GM23338 (cell line): ENCODE measurements around the gene PCBP4. TPM values are rescaled to one million over a fixed set of nuclear protein-coding genes. Genes with fewer than 3 reads are reported as not detected.

Experiments
- ATAC-seq: fragments of 200-7000 bp; cut with Tn5 transposase; 3 replicates; pipeline ENCODE4 v1.9.1; 2020
- DNase-seq: peaks from one replicate; pipeline ENCODE4 v3.0.0-alpha.2; 2015; ENCODE audit warnings: low spot score
- H2AFZ ChIP-seq: fragments of 200-600 bp; sonication (generic); 2 replicates; pipeline ENCODE4 v1.8.0; 2016; ENCODE audit warnings: antibody characterized with exemption, mild to moderate bottlenecking, moderate library complexity
- H3F3A ChIP-seq: fragments of 200-600 bp; sonication (generic); replicated peaks from 2 replicates; pipeline ENCODE4 v1.8.0; 2017; ENCODE audit warnings: antibody characterized with exemption, mixed run types, low read depth
- H3K27ac ChIP-seq: fragments of 200-600 bp; sonication (generic); 2 replicates; pipeline ENCODE4 v1.6.1; 2016; ENCODE audit warnings: low read depth
- H3K27me3 ChIP-seq: fragments of 200-600 bp; sonication (generic); 2 replicates; pipeline ENCODE4 v1.8.0; 2016; ENCODE audit warnings: mild to moderate bottlenecking, mixed run types, moderate library complexity; ENCODE audit not compliant: insufficient read depth
- H3K36me3 ChIP-seq: fragments of 200-600 bp; sonication (generic); 2 replicates; pipeline ENCODE4 v1.8.0; 2016; ENCODE audit warnings: mild to moderate bottlenecking; ENCODE audit not compliant: insufficient read depth
- H3K4me1 ChIP-seq: fragments of 200-600 bp; sonication (generic); 2 replicates; pipeline ENCODE4 v1.8.0; 2016; ENCODE audit warnings: mild to moderate bottlenecking, moderate library complexity; ENCODE audit not compliant: insufficient read depth
- H3K4me2 ChIP-seq: fragments of 200-600 bp; sonication (generic); 2 replicates; pipeline ENCODE4 v1.7.1; 2017; ENCODE audit warnings: mixed run types
- H3K4me3 ChIP-seq: fragments of 200-600 bp; sonication (generic); 2 replicates; pipeline ENCODE4 v1.6.1; 2016; ENCODE audit warnings: mixed run types
- H3K79me2 ChIP-seq: fragments of 200-600 bp; sonication (generic); replicated peaks from 2 replicates; pipeline ENCODE4 v1.8.0; 2017; ENCODE audit warnings: mild to moderate bottlenecking; ENCODE audit not compliant: insufficient read depth
- H3K9me2 ChIP-seq: fragments of 200-600 bp; sonication (generic); 2 replicates; pipeline ENCODE4 v1.8.0; 2017; ENCODE audit not compliant: insufficient read depth
- H4K20me1 ChIP-seq: fragments of 200-600 bp; sonication (generic); replicated peaks from 2 replicates; pipeline ENCODE4 v1.8.0; 2017; ENCODE audit warnings: mild to moderate bottlenecking; ENCODE audit not compliant: insufficient read depth
- H3K27ac Mint-ChIP-seq: 2 replicates; pipeline ENCODE4 v1.8.0; 2020; ENCODE audit warnings: inconsistent platforms, mild to moderate bottlenecking, moderate library complexity, mixed read lengths
- H3K27me3 Mint-ChIP-seq: 3 replicates; pipeline ENCODE4 v1.8.0; 2022; ENCODE audit warnings: low read depth, mild to moderate bottlenecking, moderate library complexity, mixed read lengths, inconsistent platforms; ENCODE audit not compliant: insufficient read depth, poor library complexity
- H3K36me3 Mint-ChIP-seq: 3 replicates; pipeline ENCODE4 v1.8.0; 2021; ENCODE audit warnings: low read depth, mild to moderate bottlenecking, inconsistent platforms, moderate library complexity, mixed read lengths
- H3K4me1 Mint-ChIP-seq: 3 replicates; pipeline ENCODE4 v1.8.0; 2020; ENCODE audit warnings: mild to moderate bottlenecking, inconsistent platforms, mixed read lengths
- H3K4me3 Mint-ChIP-seq: 3 replicates; pipeline ENCODE4 v1.8.0; 2021; ENCODE audit warnings: moderate library complexity, mild to moderate bottlenecking, inconsistent platforms, mixed read lengths
- H3K9me3 Mint-ChIP-seq: 3 replicates; pipeline ENCODE4 v1.8.0; 2020; ENCODE audit warnings: moderate library complexity, mild to moderate bottlenecking, inconsistent platforms, mixed read lengths
- CREB1 ChIP-seq: fragments of 250-450 bp; sonication (Bioruptor Pico); IDR thresholded peaks from 2 replicates; pipeline ENCODE4 v1.5.0; 2020; ENCODE audit warnings: low read depth, mild to moderate bottlenecking, moderate library complexity
- CTCF ChIP-seq, 2 experiments: fragments of 200-600 bp in 1 of 2; sonication (generic) in 1 of 2; conservative IDR thresholded peaks; 2 replicates each; pipeline versions ENCODE4 v1.5.1 to v1.6.1; 2016 to 2017; ENCODE audit warnings: antibody characterized with exemption in 2 of 2, low read depth in 2 of 2, mild to moderate bottlenecking in 2 of 2, moderate library complexity in 1 of 2
- EZH2 ChIP-seq: fragments of 200-600 bp; sonication (generic); IDR thresholded peaks from one replicate; pipeline ENCODE4 v1.8.0; 2017; ENCODE audit warnings: antibody characterized with exemption, mild to moderate bottlenecking, low read depth; ENCODE audit not compliant: unreplicated experiment
- EZH2phosphoT487 ChIP-seq: fragments of 200-600 bp; sonication (generic); IDR thresholded peaks from one replicate; pipeline ENCODE4 v1.8.1; 2018; ENCODE audit warnings: antibody characterized with exemption; ENCODE audit not compliant: unreplicated experiment
- JUNB ChIP-seq: IDR thresholded peaks from one replicate; pipeline ENCODE4 v1.6.1; 2016; ENCODE audit warnings: antibody characterized with exemption; ENCODE audit not compliant: unreplicated experiment
- NANOG ChIP-seq: IDR thresholded peaks from 2 replicates; pipeline ENCODE4 v1.6.1; 2016; ENCODE audit warnings: antibody characterized with exemption, borderline replicate concordance
- STAT1 ChIP-seq: IDR thresholded peaks from one replicate; pipeline ENCODE4 v1.6.1; 2016; ENCODE audit warnings: antibody characterized with exemption; ENCODE audit not compliant: unreplicated experiment
- ZNF331 ChIP-seq: fragments of 250-450 bp; sonication (Bioruptor Pico); IDR thresholded peaks from 2 replicates; pipeline ENCODE4 v1.5.0; 2020; ENCODE audit warnings: low read depth, mild to moderate bottlenecking, moderate library complexity
- ZNF462 ChIP-seq: fragments of 250-450 bp; sonication (Bioruptor Pico); IDR thresholded peaks from 2 replicates; pipeline ENCODE4 v1.5.0; 2020; ENCODE audit warnings: mild to moderate bottlenecking, moderate library complexity
- polyA plus RNA-seq: library from polyadenylated mRNA; unstranded; fragments of >200 nt; fragmentation: Nextera tagmentation; extraction: Ambion mirVana; gene quantifications from 2 replicates; pipeline ENCODE4 v1.2.1, GENCODE V29; 2016
- total RNA-seq: library from RNA; depleted of rRNA; stranded (reverse); fragments of >200 nt; shearing (Covaris generic); gene quantifications from 2 replicates; pipeline ENCODE4 v1.2.3, GENCODE V29; 2014

The PCBP4 gene
- total and polyA plus RNA-seq, 2 experiments from 2014 or later, result 11.8 to 37.6 TPM

DNA sequence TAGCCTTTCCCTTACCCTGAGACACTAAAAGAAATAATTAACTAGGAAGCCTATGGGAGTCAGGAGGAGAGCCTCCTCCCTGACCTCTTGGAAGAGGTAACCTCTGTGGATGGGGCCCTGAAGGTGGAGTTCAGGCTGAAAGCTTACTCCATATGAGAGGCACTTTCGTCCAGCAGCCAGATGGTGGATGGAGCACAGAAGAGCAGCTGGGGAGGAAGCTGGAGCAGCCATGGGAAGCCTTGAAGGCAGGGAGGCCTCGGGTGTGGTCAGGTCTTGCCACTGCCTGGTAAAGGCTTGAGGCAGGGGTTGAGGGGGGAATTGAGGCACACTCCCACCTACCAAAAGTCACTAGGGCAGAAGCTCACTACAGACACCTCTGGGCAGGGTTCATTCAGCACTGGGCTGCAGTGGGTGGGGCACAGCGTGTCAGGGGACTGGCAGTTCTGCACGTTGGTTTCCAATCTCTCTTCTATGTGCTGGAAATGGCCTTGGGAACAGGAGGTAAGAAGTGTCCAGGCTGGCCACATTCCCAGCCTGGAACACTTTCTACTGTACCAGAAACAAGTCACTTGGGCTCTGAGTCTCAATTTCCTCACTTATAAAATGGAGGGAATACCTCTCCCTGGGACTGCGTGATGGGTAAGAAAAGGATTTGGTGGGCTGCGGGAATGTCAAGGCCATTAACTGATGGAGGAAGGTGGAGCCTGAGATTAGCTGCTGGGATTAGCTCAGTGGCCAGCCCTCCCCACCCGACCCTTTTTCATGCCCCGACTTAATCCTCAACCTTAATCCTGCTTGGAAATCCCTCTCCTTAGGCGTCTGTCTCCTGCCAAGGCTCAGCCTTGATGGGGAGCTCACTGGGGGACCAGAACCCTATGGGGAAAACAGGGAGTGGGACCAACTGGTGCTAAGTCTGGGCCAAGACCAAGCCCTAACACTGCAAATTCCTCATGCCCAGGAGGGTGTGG lies 5.4 kb downstream of the PCBP4 start (continued):
- TF ChIP-seq CTCF (conservative IDR thresholded peaks at IDR 0.05; ENCODE audit: low read depth in 2 of 2), result no peak
- no peak for TF ChIP-seq CREB1 (CRISPR knock-in tag)
- TF ChIP-seq EZH2, result no peak
- no peak for TF ChIP-seq EZH2phosphoT487
- TF ChIP-seq ZNF331, result no peak
- TF ChIP-seq NANOG, result no peak
- no peak for TF ChIP-seq JUNB

DNA sequence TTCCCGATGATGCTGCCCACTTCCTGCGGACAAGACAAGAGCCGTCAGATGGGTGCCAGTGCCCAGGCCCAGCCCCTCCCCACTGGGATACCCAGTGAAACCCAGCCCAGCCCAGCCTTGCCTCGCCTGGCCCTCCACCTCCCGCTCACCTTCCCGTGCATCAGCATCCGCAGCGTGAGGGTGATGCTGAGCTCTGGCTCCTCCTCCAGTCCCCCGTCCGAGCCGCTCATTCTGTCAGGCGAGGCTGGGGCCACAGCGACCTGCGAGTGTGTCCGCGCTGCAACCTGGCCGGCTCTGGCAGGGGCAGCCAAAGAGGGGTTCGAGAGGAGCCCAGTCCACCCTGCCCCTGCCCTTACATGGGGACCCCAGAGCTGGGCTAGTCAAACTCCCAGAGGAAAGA lies 6.2 kb downstream of the PCBP4 start:
- Mint-ChIP-seq H3K27me3 (peaks cover 31% of the 10 kb centered on the region), H3K9me3 (no peaks in the 10 kb centered on the region; the same call in 2 of the 3 replicates), H3K27ac (no peak overlapping the region), H3K4me3 (no peak overlapping the region), H3K4me1 (peaks cover 30% of the 10 kb centered on the region), H3K36me3 (peaks cover 7% of the 10 kb centered on the region; the same call in 2 of the 3 replicates)
- DNase-seq, result no peak
- Histone ChIP-seq H3K27me3 (peaks cover 15% of the 10 kb centered on the region; the same call in 1 of the 2 replicates), H4K20me1 (no peaks in the 10 kb centered on the region; the same call in 1 of the 2 replicates), H3K4me2 (no peak overlapping the region), H2AFZ (no peak overlapping the region), H3K4me3 (no peak overlapping the region), H3K36me3 (no peaks in the 10 kb centered on the region), H3K4me1 (peaks cover 15% of the 10 kb centered on the region; the same call in 1 of the 2 replicates), H3K79me2 (no peaks in the 10 kb centered on the region), H3F3A (0 out of 2 replicates have a peak, but pooled peaks cover 5% of the 10 kb centered on the region), H3K27ac (no peak overlapping the region), H3K9me2 (no peaks in the 10 kb centered on the region)
- TF ChIP-seq NANOG, result no peak
- ATAC-seq, result no peak

- peaks cover 30% of the 10 kb centered on the region for H3K27me3 Mint-ChIP-seq
- H3K4me3 Mint-ChIP-seq, result no peak overlapping the region
- no peaks in the 10 kb centered on the region; the same call in 1 of the 2 replicates for H4K20me1 ChIP-seq
- no peaks in the 10 kb centered on the region for H3K9me2 ChIP-seq
- H3K4me1 Mint-ChIP-seq, result peaks cover 24% of the 10 kb centered on the region
- no peak overlapping the region for H3K4me3 ChIP-seq
- no peak overlapping the region for H3K27ac ChIP-seq
- peaks cover 7% of the 10 kb centered on the region; the same call in 2 of the 3 replicates for H3K36me3 Mint-ChIP-seq
- H3K79me2 ChIP-seq, result no peaks in the 10 kb centered on the region
- H3K4me1 ChIP-seq, result peaks cover 12% of the 10 kb centered on the region; the same call in 1 of the 2 replicates
- no peaks in the 10 kb centered on the region for H3K36me3 ChIP-seq
- 0 out of 2 replicates have a peak, but pooled peaks cover 5% of the 10 kb centered on the region for H3F3A ChIP-seq
- no peaks in the 10 kb centered on the region; the same call in 2 of the 3 replicates for H3K9me3 Mint-ChIP-seq
- peaks cover 19% of the 10 kb centered on the region for H3K27me3 ChIP-seq
- no peak overlapping the region for H2AFZ ChIP-seq
- ATAC-seq (no peak), DNase-seq (no peak)
- no peak overlapping the region for H3K4me2 ChIP-seq
- no peak overlapping the region for H3K27ac Mint-ChIP-seq
- TF ChIP-seq EZH2 (no peak), ZNF462 (no peak), ZNF331 (no peak), STAT1 (no peak), JUNB (no peak)
These were observed 6.9 kb downstream of the PCBP4 start for GRCh38 chr3:51960386-51960785.
